Ramos (cell line): ENCODE data around the gene VTI1A.
"Not testable (repeated sequence)": the region's sequence is repeated elsewhere in the genome, so short reads cannot be mapped to it uniquely, and the experiment has no call there.

Experiments
- in situ Hi-C: fragments of 300-500 bp; cut with MboI; formaldehyde crosslinking; loops from one replicate; pipeline ENCODE4 v1.14.3; 2022; ENCODE audit warnings: low sequenced_read_pairs; ENCODE audit not compliant: unreplicated experiment

Gene VTI1A

GRCh38 chr10:112446855-112447619 lies at the start of gene VTI1A, which contains the start of gene ZDHHC6:
Gene VTI1A (plus strand): TSS chr10:112447215. CDS start chr10:112447374, 159 bp downstream.
Gene ZDHHC6 (minus strand): TSS chr10:112446914. CDS start chr10:112445436, 1,478 bp downstream.
- in situ Hi-C loops, result no loop called here

DNA sequence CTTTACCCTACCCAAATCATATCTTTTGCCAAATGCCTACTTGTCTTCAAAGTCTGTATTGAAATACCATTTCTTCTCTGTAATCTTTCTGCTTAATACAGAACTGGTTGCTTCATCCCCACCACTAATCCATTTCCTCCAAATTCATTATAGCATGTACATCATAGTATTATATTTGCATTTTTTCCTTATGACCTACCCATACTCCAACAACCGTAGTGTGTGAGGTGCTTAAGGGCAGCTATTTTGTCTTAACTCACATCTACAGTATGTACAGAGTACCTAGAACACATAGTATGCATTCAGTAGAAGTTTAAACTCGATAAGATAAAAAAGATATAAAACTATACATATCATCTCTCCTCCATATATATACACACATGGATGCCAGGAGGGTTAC lies 49.4 kb upstream of the VTI1A start:
- in situ Hi-C loops, result no loop called here

GRCh38 chr10:112402917-112403316 lies 44.1 kb upstream of the VTI1A start:
- in situ Hi-C loops, result no loop called here

DNA sequence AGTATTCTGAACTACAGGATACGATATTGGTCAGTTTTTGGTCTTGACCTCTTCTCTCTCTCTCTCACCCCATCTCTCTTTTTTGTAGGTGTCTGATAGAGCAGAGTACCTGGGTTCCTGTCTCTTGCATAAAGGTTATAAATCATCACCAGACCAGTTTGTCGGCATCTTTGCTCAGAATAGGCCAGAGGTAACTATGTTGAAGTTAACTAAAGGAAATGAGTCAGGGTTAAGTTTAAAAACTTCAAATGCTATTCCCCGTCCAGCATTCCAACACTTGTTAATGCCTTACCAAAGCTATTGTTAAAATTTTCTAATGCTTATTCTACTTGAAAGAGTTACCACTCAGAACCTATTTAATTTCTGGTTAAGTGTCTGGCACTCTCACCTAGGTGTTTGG lies 42.4 kb upstream of the VTI1A start:
- in situ Hi-C loops, result no loop called here

DNA sequence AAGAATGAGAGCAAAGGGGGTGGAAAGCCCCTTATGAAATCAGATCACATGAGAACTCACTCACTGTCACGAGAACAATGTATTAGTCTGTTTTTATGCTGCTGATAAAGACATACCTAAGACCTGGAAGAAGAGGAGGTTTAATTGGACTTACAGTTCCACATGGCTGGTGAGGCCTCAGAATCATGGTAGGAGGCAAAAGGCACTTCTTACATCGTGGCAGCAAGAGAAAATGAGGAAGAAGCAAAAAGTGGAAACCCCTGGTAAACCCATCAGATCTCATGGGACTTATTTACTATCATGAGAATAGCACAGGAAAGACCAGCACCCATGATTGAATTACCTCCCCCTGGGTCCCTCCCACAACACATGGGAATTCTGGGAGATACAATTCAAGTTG lies 40.2 kb upstream of the VTI1A start:
- in situ Hi-C loops, result not testable (repeated sequence)

DNA sequence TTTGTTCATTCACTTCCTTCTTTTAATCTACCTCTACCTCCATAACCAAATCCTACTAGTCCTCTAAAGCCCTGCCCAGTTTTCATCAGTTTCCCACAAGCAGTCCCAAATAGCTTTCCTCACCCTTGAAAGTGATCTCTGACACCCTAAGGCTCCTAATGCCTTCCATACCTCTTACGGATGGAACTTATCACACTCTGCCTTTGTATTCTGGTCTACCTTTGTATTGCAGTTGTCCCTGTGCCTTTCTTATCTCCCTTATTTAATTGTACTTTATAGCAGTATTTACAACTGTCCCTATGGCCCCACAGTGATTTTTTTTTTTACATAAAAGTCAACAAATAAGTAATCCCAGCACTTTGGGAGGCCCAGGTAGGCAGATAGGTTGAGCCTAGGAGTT lies 39.3 kb upstream of the VTI1A start:
- in situ Hi-C loops, result no loop called here

GRCh38 chr10:112409299-112409698 lies 37.7 kb upstream of the VTI1A start:
- in situ Hi-C loops, result no loop called here

DNA sequence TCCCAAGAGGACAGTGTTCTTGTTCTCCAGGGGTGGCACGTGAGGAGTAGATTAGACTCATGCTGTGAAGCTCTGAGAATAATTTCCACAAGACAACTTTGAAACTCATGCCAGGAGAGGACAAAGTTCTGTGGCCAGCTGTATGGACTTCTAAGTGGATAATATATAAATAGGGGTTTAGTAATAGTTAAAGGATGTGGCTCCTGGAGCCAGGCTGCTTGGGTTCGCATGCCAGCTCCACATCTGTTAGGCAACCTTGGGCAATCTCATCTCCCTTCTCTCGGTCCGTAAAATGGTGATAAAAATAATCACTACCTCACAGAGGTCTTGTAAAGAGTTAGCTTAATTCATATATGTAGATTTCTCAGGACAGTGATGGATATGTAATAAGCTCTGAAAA lies 37.3 kb upstream of the VTI1A start:
- in situ Hi-C loops, result no loop called here

- in situ Hi-C loops, result no loop called here
Measured at GRCh38 chr10:112412696-112413095, 34.3 kb upstream of the VTI1A start.

GRCh38 chr10:112421731-112422130 lies 25.3 kb upstream of the VTI1A start:
- in situ Hi-C loops, result no loop called here

- in situ Hi-C loops, result no loop called here
Measured at GRCh38 chr10:112424651-112425050, 22.4 kb upstream of the VTI1A start.

GRCh38 chr10:112426111-112426510 lies 20.9 kb upstream of the VTI1A start:
- in situ Hi-C loops, result no loop called here

DNA sequence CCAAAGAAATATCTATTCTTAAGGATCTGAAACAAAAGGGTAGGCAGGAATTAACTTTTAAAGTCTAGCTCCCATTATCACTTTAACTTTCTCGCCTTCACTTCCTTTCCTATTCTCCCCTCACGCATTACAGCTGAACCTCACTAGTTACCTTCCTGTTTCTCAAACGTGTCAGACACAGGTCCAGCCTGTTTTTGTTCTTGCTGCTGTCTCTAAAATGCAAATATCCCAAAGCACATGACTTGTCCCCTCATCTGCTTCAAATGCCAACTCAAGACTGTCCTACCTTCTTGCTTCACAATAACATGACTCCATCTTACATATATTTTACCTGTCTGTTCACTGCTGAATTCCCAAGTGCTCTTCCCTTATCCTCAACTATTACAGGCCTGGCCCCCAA lies 17.9 kb upstream of the VTI1A start:
- in situ Hi-C loops, result no loop called here

- in situ Hi-C loops, result no loop called here
Measured at GRCh38 chr10:112429654-112430230, 17.3 kb upstream of the VTI1A start.

GRCh38 chr10:112433136-112433535 lies 13.9 kb upstream of the VTI1A start:
- in situ Hi-C loops, result no loop called here

DNA sequence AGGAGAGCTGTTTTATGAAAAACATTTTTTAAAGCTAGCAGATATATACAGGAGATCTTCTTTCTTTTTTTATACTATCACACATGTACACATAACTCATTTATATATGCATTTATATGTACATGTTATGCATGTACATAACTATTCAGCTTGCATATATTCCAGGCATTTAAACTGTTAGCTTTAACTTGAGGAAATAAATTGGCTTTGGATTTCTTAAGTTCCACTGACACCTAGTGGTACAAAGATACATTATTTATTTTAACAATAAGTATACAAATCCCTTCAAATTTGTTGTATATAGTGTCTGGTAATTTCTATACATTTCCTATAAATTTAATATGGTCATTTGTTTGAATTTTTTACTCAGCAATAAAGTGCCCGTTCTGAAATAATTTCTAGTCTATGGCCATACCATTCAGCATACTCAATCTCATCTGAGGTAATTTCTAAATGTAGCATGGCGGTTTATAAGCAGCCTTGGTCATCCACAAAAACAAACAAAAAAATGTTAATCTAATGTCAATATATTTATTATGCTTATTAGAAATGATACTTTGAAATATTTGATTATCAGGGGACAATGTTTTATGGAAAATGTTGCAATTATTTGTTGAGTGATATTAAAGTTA lies 11.9 kb upstream of the VTI1A start:
- in situ Hi-C loops, result no loop called here

- in situ Hi-C loops, result no loop called here
Measured at GRCh38 chr10:112438356-112438755, 8.7 kb upstream of the VTI1A start.

DNA sequence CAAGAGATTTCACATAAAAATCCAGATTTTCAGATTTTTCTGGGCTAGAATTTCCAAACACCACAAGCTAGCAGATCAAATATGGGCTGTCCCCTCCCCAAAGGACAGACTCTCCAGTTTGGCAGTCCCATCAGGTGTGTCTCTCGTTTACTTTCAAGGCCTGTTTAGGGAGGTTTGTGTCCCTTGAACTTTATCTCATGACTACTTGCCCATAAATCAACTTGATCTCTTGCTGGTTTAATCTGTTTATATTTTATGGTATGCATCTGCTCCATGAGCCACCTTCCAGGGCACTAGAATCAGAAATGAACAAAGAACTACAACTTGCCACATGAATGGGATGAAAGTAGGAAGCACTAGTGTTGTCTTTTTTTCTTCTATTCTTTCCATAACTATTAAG lies 5.5 kb upstream of the VTI1A start:
- in situ Hi-C loops, result no loop called here

DNA sequence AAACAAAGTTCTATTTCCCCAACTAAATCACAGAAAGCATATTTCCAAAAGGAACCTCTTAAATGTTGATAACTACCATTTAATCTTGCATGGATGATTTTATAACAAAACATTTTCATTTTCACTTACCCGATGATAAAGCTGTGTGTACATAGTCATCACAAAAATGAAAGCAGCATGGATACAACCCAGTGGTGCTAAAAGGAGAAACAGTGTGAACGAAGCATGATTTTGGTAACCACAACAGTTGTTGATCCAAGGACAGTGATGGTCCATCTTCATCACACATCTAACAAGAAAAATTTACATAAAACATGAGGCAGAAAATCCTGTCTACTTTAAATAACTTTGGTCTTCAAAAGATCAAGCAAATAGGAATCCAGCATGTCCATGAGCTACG lies 5.0 kb upstream of the VTI1A start:
- in situ Hi-C loops, result no loop called here

DNA sequence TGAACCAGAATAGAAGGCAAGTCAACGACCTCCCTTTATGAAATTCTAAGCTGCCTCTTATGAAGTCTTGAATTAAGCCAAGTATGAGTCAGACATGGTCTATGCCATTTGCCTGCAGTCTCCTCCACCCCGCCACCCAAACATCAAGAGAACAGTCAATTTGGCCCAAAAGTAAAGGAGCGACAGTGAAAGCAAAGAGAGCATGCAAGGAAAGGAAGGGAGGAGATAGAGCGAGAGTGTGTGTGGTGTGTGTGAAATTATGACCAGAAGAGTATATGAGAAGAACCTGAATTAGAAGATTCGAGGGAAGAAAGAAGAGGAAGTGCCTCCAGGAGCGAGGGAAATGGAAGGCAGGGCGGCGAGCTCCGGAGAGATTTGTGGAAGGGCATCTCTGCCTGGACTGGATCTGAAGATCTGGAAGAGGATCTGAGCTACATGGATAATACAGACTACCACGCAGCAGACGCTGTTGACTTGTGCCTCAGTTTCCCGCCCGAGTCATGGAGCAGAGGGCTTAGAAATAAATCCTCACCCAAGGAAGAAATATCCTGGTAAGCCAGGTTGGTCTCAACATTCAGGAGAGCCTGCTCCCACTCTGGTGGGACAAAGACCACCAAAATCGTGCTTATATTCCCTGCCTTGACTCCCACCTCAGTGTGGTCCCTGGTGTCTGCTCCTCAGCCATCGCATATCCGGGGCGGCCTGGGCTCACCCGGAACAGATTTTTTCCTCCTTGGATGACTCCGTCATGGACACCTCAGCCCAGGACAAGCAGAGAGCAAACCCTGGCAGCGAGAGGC lies 760 bp upstream of the VTI1A start:
- in situ Hi-C loops, result no loop called here

GRCh38 chr10:112447620-112447928 lies 559 bp downstream of the VTI1A start:
- in situ Hi-C loops, result no loop called here
